ENCODE data around the gene TSKU. TPM values are rescaled to one million over a fixed set of nuclear protein-coding genes. Genes with fewer than 3 reads are reported as not detected.
"Not testable (repeated sequence)": the region's sequence is repeated elsewhere in the genome, so short reads cannot be mapped to it uniquely, and the experiment has no call there.

Gene TSKU
- total RNA-seq, 3 donors from 2014 or later: 51.1 to 360 (median 65.1) TPM

GRCh38 chr11:76810151-76810853, 27.1 kb downstream of the TSKU start:
- no peak for TF ChIP-seq POLR2A (IDR thresholded peaks at IDR 0.05)
- no peak for TF ChIP-seq POLR2AphosphoS5 (IDR thresholded peaks at IDR 0.05)
- TF ChIP-seq, protein P1, sequence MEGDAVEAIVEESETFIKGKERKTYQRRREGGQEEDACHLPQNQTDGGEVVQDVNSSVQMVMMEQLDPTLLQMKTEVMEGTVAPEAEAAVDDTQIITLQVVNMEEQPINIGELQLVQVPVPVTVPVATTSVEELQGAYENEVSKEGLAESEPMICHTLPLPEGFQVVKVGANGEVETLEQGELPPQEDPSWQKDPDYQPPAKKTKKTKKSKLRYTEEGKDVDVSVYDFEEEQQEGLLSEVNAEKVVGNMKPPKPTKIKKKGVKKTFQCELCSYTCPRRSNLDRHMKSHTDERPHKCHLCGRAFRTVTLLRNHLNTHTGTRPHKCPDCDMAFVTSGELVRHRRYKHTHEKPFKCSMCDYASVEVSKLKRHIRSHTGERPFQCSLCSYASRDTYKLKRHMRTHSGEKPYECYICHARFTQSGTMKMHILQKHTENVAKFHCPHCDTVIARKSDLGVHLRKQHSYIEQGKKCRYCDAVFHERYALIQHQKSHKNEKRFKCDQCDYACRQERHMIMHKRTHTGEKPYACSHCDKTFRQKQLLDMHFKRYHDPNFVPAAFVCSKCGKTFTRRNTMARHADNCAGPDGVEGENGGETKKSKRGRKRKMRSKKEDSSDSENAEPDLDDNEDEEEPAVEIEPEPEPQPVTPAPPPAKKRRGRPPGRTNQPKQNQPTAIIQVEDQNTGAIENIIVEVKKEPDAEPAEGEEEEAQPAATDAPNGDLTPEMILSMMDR (IDR thresholded peaks at IDR 0.05): peak; percentile 44 to 62 (median 47)
- peak in 1 of 2 donors; percentile 19 for DNase-seq (ENCODE audit: low spot score in 2 of 2)
- H3K27ac ChIP-seq: peak overlapping the region in 1 of 2 donors; percentile 1
- H3K4me1 ChIP-seq: no peaks in the 10 kb centered on the region
- H3K27me3 ChIP-seq: no peaks in the 10 kb centered on the region
- peaks cover 3 to 4% of the 10 kb centered on the region in 2 donors for H3K9me3 ChIP-seq
- intact Hi-C loops (cut with DNase I; ENCODE audit: low total_unique reads): loop anchor here (10.0 kb wide), 1 partner anchor 254 kb away; the partner anchor contains the start of gene CAPN5
- no peak overlapping the region for H3K4me3 ChIP-seq
- H3K36me3 ChIP-seq: no peaks in the 10 kb centered on the region

DNA sequence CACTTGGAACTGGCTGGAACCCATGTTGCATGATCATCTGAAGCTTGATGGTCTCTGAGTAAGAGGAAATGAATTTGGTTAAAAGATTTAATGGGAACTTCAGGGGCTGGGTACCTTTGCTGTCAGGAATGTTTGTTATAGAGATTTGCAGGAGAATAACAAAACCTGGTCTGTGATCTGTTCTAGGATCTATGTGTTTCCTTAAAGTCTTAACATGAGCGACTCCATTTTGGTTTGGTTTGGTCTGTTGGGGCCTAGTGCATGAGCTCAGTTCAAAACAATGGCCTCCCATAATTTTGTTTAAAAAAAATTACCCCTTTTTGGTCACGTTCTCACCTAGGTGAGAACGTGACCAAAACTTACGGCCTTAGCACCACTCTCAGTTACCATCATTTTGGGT, 28.1 kb downstream of the TSKU start:
- Histone ChIP-seq H3K27ac (no peak overlapping the region), H3K4me3 (no peak overlapping the region), H3K27me3 (no peaks in the 10 kb centered on the region), H3K36me3 (no peaks in the 10 kb centered on the region), H3K9me3 (peaks cover 10 to 13% of the 10 kb centered on the region in 2 donors), H3K4me1 (no peaks in the 10 kb centered on the region)
- intact Hi-C loops (cut with DNase I; ENCODE audit: low total_unique reads): loop anchor here (10.0 kb wide), 1 partner anchor 254 kb away; the partner anchor contains the start of gene CAPN5
- DNase-seq (ENCODE audit: low spot score in 2 of 2): peak in 1 of 2 donors; percentile 10
- TF ChIP-seq POLR2A (IDR thresholded peaks at IDR 0.05) (no peak), POLR2AphosphoS5 (IDR thresholded peaks at IDR 0.05) (no peak)
- TF ChIP-seq, protein P1 (IDR thresholded peaks at IDR 0.05): no peak

GRCh38 chr11:76814414-76814813, 31.3 kb downstream of the TSKU start:
- intact Hi-C loops (cut with DNase I; ENCODE audit: low total_unique reads): loop anchor here (10.0 kb wide), 1 partner anchor 250 kb away; the partner anchor contains the start of gene CAPN5
- H3K27ac ChIP-seq: no peak overlapping the region

DNA sequence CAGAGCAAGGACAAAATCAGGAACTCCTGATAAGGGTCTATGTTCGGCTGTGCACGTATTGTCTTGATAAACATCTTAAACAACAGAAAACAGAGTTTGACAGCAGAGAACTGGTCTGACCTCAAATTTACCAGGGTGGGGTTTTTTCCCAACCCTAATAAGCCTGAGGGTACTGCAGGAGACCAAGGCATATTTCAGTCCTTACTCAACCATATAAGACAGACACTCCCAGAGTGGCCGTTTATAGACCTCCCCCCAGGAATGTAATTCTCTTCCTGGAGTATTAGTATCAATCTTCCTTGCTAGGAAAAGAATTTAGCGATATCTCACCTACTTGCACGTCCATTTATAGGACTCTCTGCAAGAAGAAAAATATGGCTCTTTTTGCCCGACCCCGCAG, 32.5 kb downstream of the TSKU start:
- not testable (repeated sequence) for H3K36me3 ChIP-seq; H3K4me3 ChIP-seq; H3K4me1 ChIP-seq; H3K27ac ChIP-seq; H3K27me3 ChIP-seq; DNase-seq (ENCODE audit: low spot score in 2 of 2)
- H3K9me3 ChIP-seq: peaks cover 10 to 17% of the 10 kb centered on the region in 2 donors
- intact Hi-C loops (cut with DNase I; ENCODE audit: low total_unique reads): loop anchor here (10.0 kb wide), 1 partner anchor 249 kb away; the partner anchor contains the start of gene CAPN5

More at GRCh38 chr11:76814414-76814813, 31.3 kb downstream of the TSKU start:
- Histone ChIP-seq H3K9me3 (peaks cover 10 to 17% of the 10 kb centered on the region in 2 donors), H3K4me3 (no peak overlapping the region), H3K36me3 (no peaks in the 10 kb centered on the region), H3K4me1 (no peaks in the 10 kb centered on the region), H3K27me3 (no peaks in the 10 kb centered on the region)
- no peak for TF ChIP-seq POLR2AphosphoS5 (IDR thresholded peaks at IDR 0.05)
- TF ChIP-seq POLR2A (IDR thresholded peaks at IDR 0.05): no peak
- TF ChIP-seq, protein P1 (IDR thresholded peaks at IDR 0.05): no peak
- no peak for DNase-seq (ENCODE audit: low spot score in 2 of 2)

DNA sequence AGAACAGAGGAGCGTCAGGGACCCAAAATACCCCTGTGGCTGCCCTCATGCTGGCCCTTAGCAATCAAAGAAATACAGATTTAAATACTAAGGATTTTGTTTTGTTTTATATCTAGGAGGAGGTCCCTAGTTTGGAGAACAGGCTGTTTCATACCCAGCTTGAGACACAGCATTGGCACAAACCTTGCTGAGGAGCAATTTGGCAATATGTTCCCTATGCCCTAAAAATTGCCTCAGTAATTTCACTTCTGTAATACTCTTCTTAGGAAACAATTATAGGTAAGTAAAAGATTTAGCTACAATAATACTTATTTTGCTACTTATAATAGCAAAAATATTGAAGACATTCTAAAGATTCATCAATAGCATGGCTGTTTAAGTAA, 37.0 kb downstream of the TSKU start:
- intact Hi-C loops (cut with DNase I; ENCODE audit: low total_unique reads): no loop called here
- Histone ChIP-seq H3K36me3 (no peaks in the 10 kb centered on the region), H3K9me3 (peaks cover 8 to 14% of the 10 kb centered on the region in 2 donors), H3K4me1 (peaks cover 0 to under 1% of the 10 kb centered on the region in 2 donors), H3K27ac (no peak overlapping the region), H3K4me3 (no peak overlapping the region), H3K27me3 (no peaks in the 10 kb centered on the region)
- no peak for DNase-seq (ENCODE audit: low spot score in 2 of 2)
- TF ChIP-seq POLR2A (IDR thresholded peaks at IDR 0.05) (no peak), POLR2AphosphoS5 (IDR thresholded peaks at IDR 0.05) (no peak)
- TF ChIP-seq, protein P1 (IDR thresholded peaks at IDR 0.05): no peak

GRCh38 chr11:76821396-76821795, 38.2 kb downstream of the TSKU start:
- H3K9me3 ChIP-seq; DNase-seq (ENCODE audit: low spot score in 2 of 2); H3K27me3 ChIP-seq; intact Hi-C loops (cut with DNase I; ENCODE audit: low total_unique reads); H3K4me3 ChIP-seq; H3K4me1 ChIP-seq; H3K27ac ChIP-seq; H3K36me3 ChIP-seq: not testable (repeated sequence)
